ENCODE measurements around the gene CX3CR1.

CX3CR1 gene

GRCh38 chr3:39279745-39280517 lies at the start of gene CX3CR1:
Gene CX3CR1, minus strand, starts transcription at chr3:39280036. Its CDS starts 13,527 bp downstream, at chr3:39266509.
- DNase-seq (ENCODE audit: extremely low read depth, insufficient read length), result no peak
- H3K36me3 ChIP-seq (ENCODE audit: control insufficient read depth, insufficient read depth, low read length), result no peaks in the 10 kb centered on the region
- no peak for TF ChIP-seq CTCF (IDR thresholded peaks at IDR 0.05; ENCODE audit: insufficient read depth, low read length, poor library complexity, severe bottlenecking)
- H3K27me3 ChIP-seq (replicated peaks; ENCODE audit: control insufficient read depth, insufficient read depth, low read length), result no peaks in the 10 kb centered on the region
- no peak within 1 kb of the TSS for H3K4me3 ChIP-seq (replicated peaks; ENCODE audit: low read depth, low read length)

GRCh38 chr3:39329493-39329892 lies 49.7 kb upstream of the CX3CR1 start, which contains the start of gene CCR8:
Gene CCR8, plus strand, starts transcription at chr3:39329709. Its CDS starts 2,623 bp downstream, at chr3:39332332.
- Histone ChIP-seq H3K36me3 (ENCODE audit: control insufficient read depth, insufficient read depth, low read length) (no peaks in the 10 kb centered on the region), H3K27me3 (replicated peaks; ENCODE audit: control insufficient read depth, insufficient read depth, low read length) (no peaks in the 10 kb centered on the region), H3K4me3 (replicated peaks; ENCODE audit: low read depth, low read length) (peak within 1 kb of the TSS; percentile 46)
- no peak for TF ChIP-seq CTCF (IDR thresholded peaks at IDR 0.05; ENCODE audit: insufficient read depth, low read length, poor library complexity, severe bottlenecking)
- no peak for DNase-seq (ENCODE audit: extremely low read depth, insufficient read length)

GRCh38 chr3:39327746-39328349 lies 48.0 kb upstream of the CX3CR1 start:
- no peaks in the 10 kb centered on the region for H3K27me3 ChIP-seq (replicated peaks; ENCODE audit: control insufficient read depth, insufficient read depth, low read length)
- H3K4me3 ChIP-seq (replicated peaks; ENCODE audit: low read depth, low read length), result no peak overlapping the region
- DNase-seq (ENCODE audit: extremely low read depth, insufficient read length), result peak; percentile 69
- no peak for TF ChIP-seq CTCF (IDR thresholded peaks at IDR 0.05; ENCODE audit: insufficient read depth, low read length, poor library complexity, severe bottlenecking)
- no peaks in the 10 kb centered on the region for H3K36me3 ChIP-seq (ENCODE audit: control insufficient read depth, insufficient read depth, low read length)

GRCh38 chr3:39327053-39327745 lies 47.4 kb upstream of the CX3CR1 start:
- Histone ChIP-seq H3K27me3 (replicated peaks; ENCODE audit: control insufficient read depth, insufficient read depth, low read length) (no peaks in the 10 kb centered on the region), H3K36me3 (ENCODE audit: control insufficient read depth, insufficient read depth, low read length) (no peaks in the 10 kb centered on the region), H3K4me3 (replicated peaks; ENCODE audit: low read depth, low read length) (no peak overlapping the region)
- TF ChIP-seq CTCF (IDR thresholded peaks at IDR 0.05; ENCODE audit: insufficient read depth, low read length, poor library complexity, severe bottlenecking), result no peak
- DNase-seq (ENCODE audit: extremely low read depth, insufficient read length), result peak; percentile 25

- no peak for TF ChIP-seq CTCF (IDR thresholded peaks at IDR 0.05; ENCODE audit: insufficient read depth, low read length, poor library complexity, severe bottlenecking)
- Histone ChIP-seq H3K27me3 (replicated peaks; ENCODE audit: control insufficient read depth, insufficient read depth, low read length) (no peaks in the 10 kb centered on the region), H3K4me3 (replicated peaks; ENCODE audit: low read depth, low read length) (no peak overlapping the region), H3K36me3 (ENCODE audit: control insufficient read depth, insufficient read depth, low read length) (no peaks in the 10 kb centered on the region)
- DNase-seq (ENCODE audit: extremely low read depth, insufficient read length), result no peak
Measured at GRCh38 chr3:39325236-39325635, 45.4 kb upstream of the CX3CR1 start.

Measured in GM06990 (cell line).